Measurements from ENCODE around the gene ELOB. TPM values are rescaled to one million over a fixed set of nuclear protein-coding genes. Genes with fewer than 3 reads are reported as not detected.

ELOB gene
- total and polyA plus RNA-seq, 2 experiments from 2014 or later = 255 to 642 TPM

GRCh38 chr16:2816751-2817339, 39.8 kb upstream of the ELOB start, which contains the start of gene PRSS21:
PRSS21 (plus strand) TSS chr16:2817237; CDS start chr16:2817269, 32 bp downstream.
- Histone ChIP-seq H3K9me2 (replicated peaks; ENCODE audit: insufficient read depth) (no peaks in the 10 kb centered on the region), H3K36me3 (replicated peaks; ENCODE audit: insufficient read depth, low read depth) (no peaks in the 10 kb centered on the region), H3K27me3 (no peaks in the 10 kb centered on the region), H3K79me2 (no peaks in the 10 kb centered on the region), H3K27ac (no peak within 1 kb of the TSS), H4K20me1 (ENCODE audit: insufficient read depth, poor library complexity, severe bottlenecking) (no peaks in the 10 kb centered on the region), H3K4me3 (no peak within 1 kb of the TSS), H3K4me1 (ENCODE audit: insufficient read depth) (peaks cover 6% of the 10 kb centered on the region), H3K9me3 (ENCODE audit: low read depth) (no peaks in the 10 kb centered on the region), H2AFZ (no peak within 1 kb of the TSS), H3K4me2 (no peak within 1 kb of the TSS)
- WGBS (ENCODE audit: low lambda C conversion rate, missing lambda C conversion rate) = 91% methylated on average over 24 of the region's 28 CpGs
- TF ChIP-seq CTCF (IDR thresholded peaks at IDR 0.05; ENCODE audit: poor library complexity) = no peak
- DNase-seq (ENCODE audit: low spot score) = no peak

- Histone ChIP-seq H3K9me3 (ENCODE audit: low read depth) (no peaks in the 10 kb centered on the region), H3K4me1 (ENCODE audit: insufficient read depth) (peaks cover 6% of the 10 kb centered on the region), H3K4me3 (no peak overlapping the region), H3K79me2 (no peaks in the 10 kb centered on the region), H3K27ac (no peak overlapping the region), H4K20me1 (ENCODE audit: insufficient read depth, poor library complexity, severe bottlenecking) (no peaks in the 10 kb centered on the region), H2AFZ (no peak overlapping the region), H3K27me3 (no peaks in the 10 kb centered on the region), H3K9me2 (replicated peaks; ENCODE audit: insufficient read depth) (no peaks in the 10 kb centered on the region), H3K36me3 (replicated peaks; ENCODE audit: insufficient read depth, low read depth) (no peaks in the 10 kb centered on the region), H3K4me2 (no peak overlapping the region)
- WGBS (ENCODE audit: low lambda C conversion rate, missing lambda C conversion rate) = 66% methylated on average over 10 of the region's 10 CpGs
- no peak for TF ChIP-seq CTCF (IDR thresholded peaks at IDR 0.05; ENCODE audit: poor library complexity)
- no peak for TF ChIP-seq EZH2 (IDR thresholded peaks at IDR 0.05; ENCODE audit: borderline replicate concordance)
- no peak for TF ChIP-seq EZH2phosphoT487 (IDR thresholded peaks at IDR 0.05; ENCODE audit: low read depth, severe bottlenecking, unreplicated experiment)
- DNase-seq (ENCODE audit: low spot score) = no peak
Observed at GRCh38 chr16:2815299-2815771, 38.3 kb upstream of the ELOB start.

- H3K27ac ChIP-seq = no peak overlapping the region
- TF ChIP-seq CTCF (IDR thresholded peaks at IDR 0.05; ENCODE audit: poor library complexity) = no peak
- H2AFZ ChIP-seq = no peak overlapping the region
- H4K20me1 ChIP-seq (ENCODE audit: insufficient read depth, poor library complexity, severe bottlenecking) = no peaks in the 10 kb centered on the region
- no peaks in the 10 kb centered on the region for H3K79me2 ChIP-seq
- H3K36me3 ChIP-seq (replicated peaks; ENCODE audit: insufficient read depth, low read depth) = no peaks in the 10 kb centered on the region
- no peak for DNase-seq (ENCODE audit: low spot score)
- no peak overlapping the region for H3K4me2 ChIP-seq
- WGBS (ENCODE audit: low lambda C conversion rate, missing lambda C conversion rate) = 89% methylated on average over 20 of the region's 20 CpGs
- no peaks in the 10 kb centered on the region for H3K9me3 ChIP-seq (ENCODE audit: low read depth)
- H3K9me2 ChIP-seq (replicated peaks; ENCODE audit: insufficient read depth) = no peaks in the 10 kb centered on the region
- no peaks in the 10 kb centered on the region for H3K27me3 ChIP-seq
- H3K4me1 ChIP-seq (ENCODE audit: insufficient read depth) = peaks cover 6% of the 10 kb centered on the region
- no peak overlapping the region for H3K4me3 ChIP-seq
Observed at GRCh38 chr16:2814551-2815298, 37.6 kb upstream of the ELOB start.

Data from hepatocyte (in vitro differentiated cells).